Sciatic nerve (tissue), 2 donors: ENCODE results near the gene COPS6. TPM values are rescaled to one million over a fixed set of nuclear protein-coding genes. Genes with fewer than 3 reads are reported as not detected.

Source experiments
- ATAC-seq: fragments of 200-7000 bp; cut with Tn5 transposase; one replicate; pipeline ENCODE4 v1.9.1; 2020; ENCODE audit warnings: mild to moderate bottlenecking, moderate library complexity
- DNase-seq: peaks from one replicate; pipeline ENCODE4 v3.0.0-alpha.2; 2020; ENCODE audit warnings: low spot score
- intact Hi-C: fragments of 100-400 bp; cut with DNase I; formaldehyde crosslinking; loops from one replicate; pipeline ENCODE4 v1.14.2; 2022
- total RNA-seq: library from RNA; stranded (reverse); fragmentation: NEBNext Ultra II Directional; extraction: Animal tissue kit (Norgen Biotek cat#: 25700); gene quantifications from one replicate; pipeline ENCODE4 v1.2.1, GENCODE V29; 2021
- donor health status: DM: no; HTN: no; CAD: no.
- donor health status: DM: no; HTN: no; CAD: no.

Gene COPS6
- 76.2 TPM for total RNA-seq

GRCh38 chr7:100088621-100089457 is at the start of gene COPS6:
Gene COPS6 (plus strand): TSS chr7:100088969. CDS start chr7:100088991, 22 bp downstream.
- DNase-seq = peak; percentile 92
- peak; percentile 88 for ATAC-seq
- intact Hi-C loops = loop anchor here (5.0 kb wide), 1 partner anchor 1518 kb away; no protein-coding TSS in a partner anchor

- ATAC-seq (no peak), DNase-seq (no peak)
- intact Hi-C loops = no loop called here
These were observed 48.2 kb upstream of the COPS6 start for GRCh38 chr7:100040575-100040974.

GRCh38 chr7:100044718-100045117 is 44.1 kb upstream of the COPS6 start:
- intact Hi-C loops = no loop called here
- DNase-seq = no peak
- no peak for ATAC-seq

GRCh38 chr7:100048680-100049079 is 40.1 kb upstream of the COPS6 start:
- no peak for ATAC-seq
- intact Hi-C loops = no loop called here

GRCh38 chr7:100049441-100050291 is 39.1 kb upstream of the COPS6 start, which contains the start of gene ZSCAN21:
Gene ZSCAN21 (plus strand): TSS chr7:100049774. CDS start chr7:100057007, 7,233 bp downstream.
- DNase-seq (peak; percentile 94), ATAC-seq (peak; percentile 99)
- intact Hi-C loops = no loop called here

More at GRCh38 chr7:100048680-100049079, 40.1 kb upstream of the COPS6 start:
- DNase-seq = no peak

GRCh38 chr7:100051611-100052010 is 37.2 kb upstream of the COPS6 start:
- DNase-seq = no peak

GRCh38 chr7:100053215-100053614 is 35.6 kb upstream of the COPS6 start:
- no peak for DNase-seq
- intact Hi-C loops = no loop called here
- ATAC-seq = peak; percentile 23

More at GRCh38 chr7:100051611-100052010, 37.2 kb upstream of the COPS6 start:
- intact Hi-C loops = no loop called here
- no peak for ATAC-seq

GRCh38 chr7:100057006-100057405 is 31.8 kb upstream of the COPS6 start:
- DNase-seq (no peak), ATAC-seq (no peak)
- intact Hi-C loops = no loop called here

GRCh38 chr7:100059251-100059739 is 29.5 kb upstream of the COPS6 start:
- intact Hi-C loops = no loop called here
- ATAC-seq (no peak), DNase-seq (no peak)

- intact Hi-C loops = no loop called here
- ATAC-seq = no peak
These were observed 27.1 kb upstream of the COPS6 start for GRCh38 chr7:100061518-100062193.

GRCh38 chr7:100063376-100063775 is 25.4 kb upstream of the COPS6 start:
- intact Hi-C loops = no loop called here
- ATAC-seq (no peak), DNase-seq (no peak)

More at GRCh38 chr7:100061518-100062193, 27.1 kb upstream of the COPS6 start:
- DNase-seq = no peak

- no peak for ATAC-seq
- intact Hi-C loops = no loop called here
- no peak for DNase-seq
These were observed 24.6 kb upstream of the COPS6 start for GRCh38 chr7:100064162-100064561.

- intact Hi-C loops = no loop called here
- ATAC-seq (peak; percentile 97), DNase-seq (no peak)
These were observed 23.1 kb upstream of the COPS6 start for GRCh38 chr7:100065452-100066186.

GRCh38 chr7:100066953-100067352 is 21.8 kb upstream of the COPS6 start:
- no peak for DNase-seq
- ATAC-seq = no peak
- intact Hi-C loops = no loop called here

- no peak for ATAC-seq
- intact Hi-C loops = loop anchor here (10.0 kb wide), 1 partner anchor 75 kb away; no protein-coding TSS in a partner anchor
- no peak for DNase-seq
These were observed 18.8 kb upstream of the COPS6 start for GRCh38 chr7:100069991-100070390.

GRCh38 chr7:100071018-100071723 is 17.6 kb upstream of the COPS6 start:
- intact Hi-C loops = loop anchor here (10.0 kb wide), 1 partner anchor 76 kb away; no protein-coding TSS in a partner anchor
- ATAC-seq (no peak), DNase-seq (no peak)

GRCh38 chr7:100072462-100072861 is 16.3 kb upstream of the COPS6 start:
- intact Hi-C loops = loop anchor here (10.0 kb wide), 1 partner anchor 78 kb away; no protein-coding TSS in a partner anchor
- ATAC-seq (no peak), DNase-seq (no peak)
